ENCODE results near the gene PDCD4.
"Not testable (repeated sequence)": the region's sequence is repeated elsewhere in the genome, so short reads cannot be mapped to it uniquely, and the experiment has no call there.

PDCD4 gene

GRCh38 chr10:110885932-110886674 is 14.4 kb downstream of the PDCD4 start:
- no peak for DNase-seq

- DNase-seq: no peak
Observed at GRCh38 chr10:110887560-110887959, 15.8 kb downstream of the PDCD4 start.

DNA sequence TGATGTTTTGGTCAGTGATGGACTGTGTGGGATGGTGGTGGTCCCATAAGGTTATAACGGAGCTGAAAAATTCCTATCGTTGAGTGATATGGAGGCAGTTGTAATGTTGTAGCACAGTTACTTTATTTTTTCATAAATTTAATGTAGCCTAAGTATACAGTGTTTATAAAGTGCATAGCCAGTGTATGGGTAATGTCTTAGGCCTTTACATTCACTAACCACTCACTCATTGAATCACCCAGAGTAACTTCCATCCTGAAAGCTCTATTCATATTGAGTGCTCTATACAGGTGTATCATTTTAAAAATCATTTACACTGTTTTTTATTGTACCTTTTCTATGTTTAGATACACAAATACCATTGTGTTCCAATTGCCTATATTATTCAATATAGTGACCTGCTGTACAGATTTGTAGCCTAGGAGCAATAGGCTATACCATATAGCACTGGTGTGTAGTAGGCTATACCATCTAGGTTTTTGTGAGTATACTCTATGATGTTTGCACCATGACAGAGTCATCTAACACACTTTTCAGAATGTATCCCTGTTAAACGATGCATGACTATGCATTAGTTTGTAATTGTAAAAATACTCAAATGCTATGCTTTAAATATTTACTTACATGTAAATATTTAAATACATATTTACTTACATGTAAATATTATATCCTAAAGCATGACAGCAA is 21.0 kb downstream of the PDCD4 start:
- no peak for DNase-seq

- no peak for DNase-seq
Observed at GRCh38 chr10:110893559-110894179, 21.9 kb downstream of the PDCD4 start.

DNA sequence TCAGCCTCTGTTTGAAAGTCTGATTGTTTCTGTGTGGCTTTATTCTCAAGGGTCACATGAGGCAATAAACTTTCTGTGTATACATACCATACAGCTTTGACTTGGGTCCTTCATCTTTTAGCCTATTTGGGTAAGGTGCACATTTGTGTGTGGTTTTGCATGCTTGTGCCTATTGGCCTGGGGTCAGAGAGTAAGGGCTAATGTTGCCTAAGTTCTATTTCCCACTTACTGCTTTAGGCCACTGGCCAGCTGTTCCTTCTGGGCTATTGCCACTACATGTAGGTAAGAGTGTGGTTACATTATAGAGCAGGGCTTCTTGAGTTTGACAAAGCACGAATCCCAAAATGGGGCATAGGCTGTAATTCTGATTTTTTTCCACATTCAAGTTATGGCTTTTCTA is 25.5 kb downstream of the PDCD4 start:
- no peak for DNase-seq

GRCh38 chr10:110898391-110898790 is 26.7 kb downstream of the PDCD4 start:
- no peak for DNase-seq

GRCh38 chr10:110900983-110901382 is 29.3 kb downstream of the PDCD4 start:
- no peak for DNase-seq

DNA sequence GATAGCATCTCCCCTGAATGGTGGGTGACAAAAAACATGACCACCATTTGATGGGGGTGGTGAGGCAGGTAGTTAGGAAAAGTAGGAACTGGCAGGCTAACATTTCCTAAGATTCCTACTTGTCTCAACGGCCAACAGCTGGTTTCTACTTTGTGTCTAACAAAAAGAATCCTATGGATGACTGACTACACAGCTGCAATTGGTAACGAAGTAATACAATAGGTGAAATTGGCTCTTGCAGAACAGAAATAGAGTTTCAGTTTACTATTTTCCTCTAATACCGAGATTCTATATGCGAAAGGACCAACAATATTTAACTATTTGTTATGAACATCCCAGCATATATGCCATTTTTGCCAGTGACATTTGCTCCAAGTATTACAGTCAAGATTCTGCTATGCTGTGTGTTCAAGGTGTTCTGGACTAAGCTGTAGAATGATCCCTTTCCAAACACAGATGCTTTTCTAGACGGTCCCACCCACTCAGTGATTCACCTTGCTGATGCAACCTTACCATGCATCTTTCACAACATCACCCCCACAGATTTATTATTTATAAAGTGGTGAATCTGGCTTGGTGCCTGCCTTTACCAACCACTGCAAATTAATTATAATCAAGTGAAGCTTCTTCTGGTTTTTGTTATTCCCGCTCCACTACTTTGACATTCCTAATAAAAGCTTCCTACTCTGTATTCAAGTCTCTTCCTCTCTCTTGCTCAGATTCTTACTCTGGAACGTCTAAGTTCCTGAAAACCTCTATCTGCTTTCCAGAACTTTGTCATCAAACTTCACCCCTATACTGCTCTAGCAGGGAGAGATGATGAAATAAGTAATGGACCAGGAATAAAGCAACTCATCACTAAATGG is 30.5 kb downstream of the PDCD4 start:
- DNase-seq: no peak

GRCh38 chr10:110903280-110904278 is 31.9 kb downstream of the PDCD4 start:
- DNase-seq: no peak

DNA sequence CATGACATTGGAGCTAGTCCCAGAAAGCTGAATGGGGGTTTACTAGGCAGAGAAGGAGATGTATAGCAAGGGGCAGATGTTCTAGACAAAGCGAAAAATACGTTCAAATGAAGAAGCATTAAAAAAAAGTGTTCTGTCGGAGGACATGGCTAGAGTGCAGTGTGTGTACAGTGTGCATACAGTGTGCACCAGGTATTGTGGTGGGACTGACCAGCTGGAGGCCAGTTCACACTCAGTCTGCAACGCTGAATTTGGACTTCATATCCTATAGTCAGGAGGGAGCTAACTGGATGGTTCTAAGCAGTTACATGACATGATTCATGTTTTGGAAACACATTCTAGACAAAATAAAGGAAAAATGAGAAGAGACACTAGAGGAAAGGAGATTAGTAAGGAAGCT is 38.4 kb downstream of the PDCD4 start:
- DNase-seq: no peak

- no peak for DNase-seq
Observed at GRCh38 chr10:110912374-110912773, 40.6 kb downstream of the PDCD4 start.

GRCh38 chr10:110914431-110914830 is 42.7 kb downstream of the PDCD4 start:
- DNase-seq: no peak

GRCh38 chr10:110915035-110915434 is 43.3 kb downstream of the PDCD4 start:
- DNase-seq: no peak

DNA sequence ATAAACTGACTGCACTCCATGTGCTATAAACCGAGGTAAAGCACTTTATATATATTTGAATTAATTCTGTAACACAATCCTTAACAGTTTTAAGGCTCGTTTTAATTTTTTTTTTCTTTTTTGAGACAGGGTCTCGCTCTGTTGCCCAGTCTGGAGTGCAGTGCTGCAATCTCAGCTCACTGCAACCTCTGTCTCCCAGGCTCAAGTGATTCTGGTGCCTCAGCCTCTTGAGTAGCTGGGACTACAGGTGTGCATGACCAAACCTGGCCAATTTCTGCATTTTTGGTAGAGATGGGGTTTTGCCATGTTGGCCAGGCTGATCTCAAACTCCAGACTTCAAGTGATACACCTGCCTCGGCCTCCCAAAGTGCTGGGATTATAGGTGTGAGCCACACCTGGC is 43.9 kb downstream of the PDCD4 start:
- not testable (repeated sequence) for DNase-seq

- DNase-seq: no peak
Observed at GRCh38 chr10:110916554-110917346, 45.0 kb downstream of the PDCD4 start.

DNA sequence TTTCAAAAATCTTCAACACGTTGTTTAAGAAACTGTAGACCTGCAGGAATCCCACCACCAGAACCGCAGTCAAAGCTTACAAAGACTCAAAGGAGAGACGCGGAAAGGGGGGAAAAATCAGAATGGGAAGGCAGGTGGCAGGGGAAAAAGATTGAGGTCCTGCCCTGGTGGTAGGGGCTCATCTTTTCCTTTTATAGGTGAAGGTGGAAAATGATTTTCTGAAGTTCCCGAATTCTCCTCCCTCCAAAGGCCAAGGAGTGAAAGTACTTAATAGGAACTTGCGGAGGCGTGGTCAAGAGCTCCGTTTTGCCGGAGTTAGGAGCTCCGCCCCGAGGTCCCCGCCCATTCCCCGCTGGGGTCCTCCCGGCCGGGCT is 46.5 kb downstream of the PDCD4 start:
- DNase-seq: peak; percentile 68

DNA sequence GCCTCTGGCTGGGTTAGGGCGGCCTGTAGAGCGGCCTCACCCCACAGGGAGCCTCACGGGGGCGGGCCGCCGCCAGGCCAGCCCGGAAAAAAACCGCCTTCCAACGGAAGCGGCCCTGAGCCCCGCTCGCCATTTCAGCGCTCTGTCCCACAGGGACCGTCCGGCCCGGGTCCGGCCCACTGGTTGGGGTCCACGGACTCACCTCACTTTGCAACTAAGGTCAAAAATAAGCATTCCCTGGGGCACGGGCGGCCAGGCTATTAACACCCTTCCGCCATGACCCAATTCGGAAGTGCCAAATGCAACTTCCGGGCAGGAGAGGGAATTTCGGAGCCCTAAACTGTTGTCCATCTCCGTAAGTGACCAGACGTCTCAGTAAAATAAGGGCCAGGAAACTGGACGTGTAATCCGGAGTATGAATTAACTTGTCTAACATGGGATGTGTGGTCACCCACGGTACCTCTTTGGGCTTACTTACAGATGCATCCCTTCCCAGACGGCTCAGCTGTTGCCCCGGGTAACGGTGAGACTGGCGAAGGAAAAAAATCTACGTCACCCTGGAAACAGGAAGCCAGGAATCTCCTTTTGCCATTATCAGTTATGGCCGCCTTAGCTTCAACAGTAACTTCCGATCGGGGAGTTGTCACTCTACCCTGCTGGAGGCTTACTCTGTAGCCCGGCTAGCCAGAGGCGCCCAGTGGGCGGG is 47.1 kb downstream of the PDCD4 start, which contains the start of gene BBIP1:
Gene BBIP1, minus strand, starts transcription at position 538 of the 706 bp plus-strand sequence. CDS start 1,023 bp downstream, outside the sequence.
- DNase-seq: peak; percentile 97

DNA sequence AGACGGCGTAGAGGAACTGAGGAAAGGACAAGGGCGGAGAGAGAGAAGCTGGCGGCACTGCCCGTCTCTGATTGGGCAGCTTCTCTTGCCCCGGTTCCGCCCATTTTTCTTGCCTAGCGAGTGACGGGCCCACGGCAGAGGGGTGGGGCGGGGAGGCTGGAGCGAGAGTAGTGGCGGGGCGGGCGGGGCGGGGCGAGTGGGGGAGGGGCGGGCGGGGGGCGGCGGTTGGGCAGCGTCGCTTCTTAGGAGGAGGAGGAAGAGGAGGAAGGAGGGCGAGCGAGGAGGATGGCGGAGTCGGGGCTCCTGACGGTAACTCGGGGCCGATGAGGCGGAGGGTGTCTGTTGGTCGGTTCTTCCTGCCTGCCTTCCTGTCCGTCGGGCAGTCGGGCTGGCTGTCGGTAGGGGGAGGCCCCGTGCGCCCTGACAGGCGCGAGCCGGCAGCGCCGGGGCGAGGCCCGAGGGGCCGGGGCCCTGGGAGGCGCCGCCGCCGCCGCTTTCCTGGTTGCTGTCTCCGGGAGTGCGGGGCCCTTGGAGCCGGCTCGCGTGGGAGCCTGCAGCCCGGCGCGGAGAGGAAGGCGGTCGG is 47.7 kb downstream of the PDCD4 start, which contains the start of gene SHOC2:
Gene SHOC2, plus strand, starts transcription at position 256 of the 583 bp plus-strand sequence. CDS start 44,755 bp downstream, outside the sequence.
- DNase-seq: no peak

Data from SIG-M5 (cell line).